ENCODE results near the gene CEACAM20.
"Not testable (repeated sequence)": the region's sequence is repeated elsewhere in the genome, so short reads cannot be mapped to it uniquely, and the experiment has no call there.

CEACAM20 gene

DNA sequence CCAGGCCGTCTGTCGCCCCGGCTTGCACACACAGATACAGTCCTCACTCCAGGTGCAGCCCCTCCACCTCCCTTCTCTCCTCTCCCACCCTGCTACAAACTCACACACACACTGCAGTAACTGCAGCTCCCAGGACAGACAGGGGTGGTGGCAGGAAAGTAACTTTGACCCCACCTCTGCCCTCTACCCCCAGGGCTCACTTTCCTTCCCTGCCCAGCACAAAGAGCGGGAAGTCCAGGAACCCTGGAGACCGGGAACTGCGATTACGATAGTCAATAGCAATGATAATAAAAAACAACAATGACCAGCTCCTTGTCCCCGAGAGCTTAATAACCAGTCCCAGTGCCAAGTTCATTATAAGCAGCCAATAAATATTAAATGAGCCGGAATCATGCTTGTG lies at the start of gene CEACAM20:
Gene CEACAM20, minus strand, starts transcription at position 140 of the 400 bp plus-strand sequence. CDS start 166 bp downstream, outside the sequence.
- DNase-seq (ENCODE audit: low read depth in 2 of 2): no peak

- no peak for DNase-seq (ENCODE audit: low read depth in 2 of 2)
These were observed 48.0 kb upstream of the CEACAM20 start for GRCh38 chr19:44577566-44577874.

- DNase-seq (ENCODE audit: low read depth in 2 of 2): peak in 1 of 2 donors; percentile 17
These were observed 47.5 kb upstream of the CEACAM20 start for GRCh38 chr19:44576843-44577565.

DNA sequence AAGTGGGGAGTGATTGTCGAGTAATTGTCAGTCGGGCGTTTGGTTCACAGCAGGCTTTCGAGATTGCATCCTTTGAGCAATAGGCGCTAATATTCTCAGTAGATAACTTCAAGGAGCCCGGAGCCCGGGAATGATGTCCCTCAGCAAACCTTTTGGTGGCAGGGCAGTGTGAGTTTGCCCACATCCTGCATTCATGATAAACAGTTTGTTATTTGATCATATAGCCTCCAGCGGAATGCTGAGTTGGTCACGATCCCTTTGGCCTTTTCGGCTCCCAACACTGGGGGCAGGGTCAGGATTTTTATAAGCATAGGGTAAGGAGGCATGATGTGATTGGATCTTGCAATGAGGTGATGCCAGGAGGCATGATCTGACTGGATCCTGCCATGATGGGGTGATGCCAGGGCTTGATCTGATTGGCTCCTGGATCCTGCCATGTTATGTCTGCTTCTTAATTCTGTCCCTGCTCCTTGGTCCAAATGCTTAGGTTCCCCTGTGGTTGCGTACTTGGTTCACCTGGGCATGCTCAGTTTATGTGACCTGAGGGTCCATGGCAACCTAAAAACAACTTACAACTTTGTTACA lies 45.7 kb upstream of the CEACAM20 start:
- DNase-seq (ENCODE audit: low read depth in 2 of 2): no peak

GRCh38 chr19:44574186-44574950 lies 44.9 kb upstream of the CEACAM20 start:
- no peak for DNase-seq (ENCODE audit: low read depth in 2 of 2)

GRCh38 chr19:44573627-44574026 lies 44.2 kb upstream of the CEACAM20 start:
- no peak for DNase-seq (ENCODE audit: low read depth in 2 of 2)

DNA sequence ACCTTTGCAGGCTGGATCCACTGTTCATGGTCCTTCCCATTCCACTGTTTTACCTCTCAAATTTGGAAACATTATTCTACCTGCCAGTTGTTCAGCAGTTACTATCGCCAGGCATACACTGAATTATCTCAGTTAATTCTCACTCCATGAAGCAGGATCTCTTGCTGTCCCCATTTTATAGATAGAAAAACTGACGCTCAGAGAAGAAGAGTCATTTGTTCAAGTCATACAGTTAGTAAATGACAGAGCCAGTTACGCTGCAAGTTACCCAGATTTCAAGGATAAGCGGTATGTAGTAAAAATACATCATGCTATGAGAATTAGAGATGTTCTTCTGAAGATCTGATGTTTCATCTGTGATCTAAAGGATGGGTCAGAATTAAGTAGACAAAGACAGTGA lies 43.7 kb upstream of the CEACAM20 start:
- no peak for DNase-seq (ENCODE audit: low read depth in 2 of 2)

- no peak for DNase-seq (ENCODE audit: low read depth in 2 of 2)
These were observed 43.1 kb upstream of the CEACAM20 start for GRCh38 chr19:44572581-44572900.

GRCh38 chr19:44571830-44572580 lies 42.5 kb upstream of the CEACAM20 start:
- no peak for DNase-seq (ENCODE audit: low read depth in 2 of 2)

DNA sequence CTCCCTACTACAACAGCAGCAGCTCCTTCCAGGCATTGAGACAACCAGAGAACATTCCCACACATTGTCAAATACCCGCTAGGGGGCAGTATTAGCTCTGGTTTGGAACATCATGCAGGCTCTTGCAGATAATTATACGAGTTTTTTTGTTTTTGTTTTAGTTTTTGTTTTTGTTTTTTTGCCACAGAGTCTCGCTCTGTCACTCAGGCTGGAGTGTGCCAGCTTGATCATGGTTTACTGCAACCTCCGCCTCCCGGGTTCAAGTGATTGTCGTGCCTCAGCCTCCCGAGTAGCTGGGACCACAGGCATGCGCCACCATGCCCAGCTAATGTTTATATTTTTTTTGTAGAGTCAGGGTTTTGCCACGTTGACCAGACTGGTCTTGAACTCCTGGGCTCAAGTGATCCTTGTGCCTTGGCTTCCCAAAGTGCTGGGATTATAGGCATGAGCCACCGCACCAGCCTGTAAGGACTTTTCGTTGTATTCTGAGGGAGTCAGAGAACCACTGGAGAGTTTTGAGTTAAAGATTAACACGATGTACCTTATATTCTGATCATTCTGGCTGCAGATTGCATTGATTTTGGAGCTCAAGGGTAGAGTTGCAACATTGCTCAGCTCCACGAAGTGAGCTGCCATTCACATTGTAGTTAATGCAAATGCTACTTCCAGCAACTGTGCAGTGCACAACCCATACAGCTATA lies 41.7 kb upstream of the CEACAM20 start:
- DNase-seq (ENCODE audit: low read depth in 2 of 2): peak; percentile 31 to 44

GRCh38 chr19:44570603-44570983 lies 41.1 kb upstream of the CEACAM20 start:
- no peak for DNase-seq (ENCODE audit: low read depth in 2 of 2)

- no peak for DNase-seq (ENCODE audit: low read depth in 2 of 2)
These were observed 38.3 kb upstream of the CEACAM20 start for GRCh38 chr19:44567745-44568144.

DNA sequence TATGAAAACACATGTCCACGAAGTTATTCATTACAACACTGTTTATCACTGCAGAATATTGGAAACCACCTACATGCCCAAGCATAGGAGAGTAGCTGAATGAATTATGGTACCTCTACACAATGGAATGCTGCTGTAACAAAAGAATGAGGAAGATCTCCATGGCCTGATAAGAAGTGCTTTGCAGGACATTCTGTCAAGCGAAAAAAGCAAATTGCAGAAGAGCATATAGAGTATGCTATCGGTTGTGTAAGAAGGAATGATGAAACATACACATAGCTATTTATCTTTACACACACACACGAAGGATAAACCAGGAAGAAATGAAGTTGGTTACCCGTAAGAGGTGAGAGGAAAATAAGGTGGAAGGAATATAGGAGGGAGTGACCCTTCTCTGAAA lies 37.5 kb upstream of the CEACAM20 start:
- no peak for DNase-seq (ENCODE audit: low read depth in 2 of 2)

- not testable (repeated sequence) for DNase-seq (ENCODE audit: low read depth in 2 of 2)
These were observed 33.7 kb upstream of the CEACAM20 start for GRCh38 chr19:44563086-44563655.

GRCh38 chr19:44557933-44558332 lies 28.5 kb upstream of the CEACAM20 start:
- DNase-seq (ENCODE audit: low read depth in 2 of 2): no peak

- no peak for DNase-seq (ENCODE audit: low read depth in 2 of 2)
These were observed 25.3 kb upstream of the CEACAM20 start for GRCh38 chr19:44554641-44555246.

DNA sequence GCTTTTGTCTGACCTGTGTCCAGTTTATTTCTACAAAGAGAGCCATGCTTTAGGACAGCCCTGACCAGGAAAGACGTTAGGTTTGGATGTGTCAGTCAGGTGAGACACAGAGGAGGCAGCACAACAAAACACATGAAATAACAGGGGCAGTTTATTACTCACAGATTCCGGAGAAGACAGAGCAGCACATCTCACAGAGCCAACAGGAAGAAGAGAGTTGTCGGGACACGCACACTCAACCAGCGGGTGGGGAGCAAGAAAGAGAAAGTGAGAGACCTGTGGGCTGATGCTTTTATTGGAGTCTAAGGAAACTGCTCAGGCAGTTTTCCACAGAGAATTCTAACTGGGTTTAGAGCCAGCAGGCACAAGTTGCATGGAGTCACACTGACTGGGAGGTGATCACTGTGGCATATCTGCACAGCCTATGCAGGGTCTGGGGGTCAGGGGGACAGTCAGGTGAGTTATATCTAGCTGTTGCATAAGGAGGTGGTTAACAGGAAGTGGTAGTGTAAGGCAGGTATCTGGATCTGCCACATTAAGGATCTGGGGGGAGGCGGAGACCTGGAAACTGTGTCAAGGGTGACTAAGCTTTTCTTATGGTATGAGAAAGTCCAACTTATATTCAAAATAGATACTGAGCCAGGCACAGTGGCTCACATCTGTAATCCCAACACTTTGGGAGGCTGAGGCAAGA lies 24.1 kb upstream of the CEACAM20 start:
- DNase-seq (ENCODE audit: low read depth in 2 of 2): no peak

- peak; percentile 13 to 48 for DNase-seq (ENCODE audit: low read depth in 2 of 2)
These were observed 22.8 kb upstream of the CEACAM20 start for GRCh38 chr19:44552324-44552723.

GRCh38 chr19:44551850-44552249 lies 22.4 kb upstream of the CEACAM20 start:
- DNase-seq (ENCODE audit: low read depth in 2 of 2): no peak

DNA sequence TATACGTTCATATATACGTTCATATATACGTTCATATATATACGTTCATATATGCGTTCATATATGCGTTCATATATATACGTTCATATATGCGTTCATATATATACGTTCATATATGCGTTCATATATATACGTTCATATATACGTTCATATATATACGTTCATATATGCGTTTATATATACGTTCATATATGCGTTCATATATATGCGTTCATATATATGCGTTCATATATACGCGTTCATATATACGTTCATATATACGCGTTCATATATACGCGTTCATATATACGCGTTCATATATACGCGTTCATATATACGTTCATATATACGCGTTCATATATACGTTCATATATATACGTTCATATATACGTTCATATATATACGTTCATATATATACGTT lies 21.5 kb upstream of the CEACAM20 start:
- DNase-seq (ENCODE audit: low read depth in 2 of 2): not testable (repeated sequence)
